Neural cell (in vitro differentiated cells): Measurements from ENCODE around the gene ACTN1. TPM values are rescaled to one million over a fixed set of nuclear protein-coding genes. Genes with fewer than 3 reads are reported as not detected.

Experiments used
- H2AFZ ChIP-seq: fragments of 200-600, 300-800 bp; sonication (generic), shearing (Covaris generic); 2 replicates; pipeline ENCODE4 v1.6.0; 2014; ENCODE audit warnings: low read depth, mild to moderate bottlenecking, antibody characterized with exemption, low read length, moderate library complexity
- H3F3A ChIP-seq: fragments of 200-600 bp; shearing (Covaris generic); 2 replicates; pipeline ENCODE4 v1.6.1; 2016; ENCODE audit warnings: mild to moderate bottlenecking, moderate library complexity, mixed read lengths, antibody characterized with exemption, low read length; ENCODE audit not compliant: insufficient read depth, poor library complexity, severe bottlenecking
- H3K27ac ChIP-seq: fragments of 200-600, 300-800 bp; sonication (generic), shearing (Covaris generic); 2 replicates; pipeline ENCODE4 v1.5.1; 2014; ENCODE audit warnings: mild to moderate bottlenecking, low read length, moderate library complexity
- H3K27me3 ChIP-seq: fragments of 300-800, 200-600 bp; sonication (generic), shearing (Covaris generic); 2 replicates; pipeline ENCODE4 v1.6.0; 2014; ENCODE audit warnings: mild to moderate bottlenecking, low read depth, low read length, moderate library complexity; ENCODE audit not compliant: insufficient read depth
- H3K36me3 ChIP-seq: fragments of 300-800, 200-600 bp; sonication (generic), shearing (Covaris generic); 2 replicates; pipeline ENCODE4 v1.5.1; 2014; ENCODE audit warnings: mild to moderate bottlenecking, antibody characterized with exemption, low read length, moderate library complexity; ENCODE audit not compliant: insufficient read depth
- H3K4me2 ChIP-seq: fragments of 300-800, 200-600 bp; sonication (generic), shearing (Covaris generic); 2 replicates; pipeline ENCODE4 v1.6.0; 2014; ENCODE audit warnings: mild to moderate bottlenecking, low read length
- H3K4me3 ChIP-seq: fragments of 300-800, 200-600 bp; sonication (generic), shearing (Covaris generic); 2 replicates; pipeline ENCODE4 v1.5.1; 2014; ENCODE audit warnings: mild to moderate bottlenecking, low read length, moderate library complexity
- H3K79me2 ChIP-seq: fragments of 200-600 bp; shearing (Covaris generic); replicated peaks from 2 replicates; pipeline ENCODE4 v1.6.0; 2014; ENCODE audit warnings: mild to moderate bottlenecking, low read length, moderate library complexity; ENCODE audit not compliant: insufficient read depth
- H3K9ac ChIP-seq: fragments of 300-800, 200-600 bp; sonication (generic), shearing (Covaris generic); 2 replicates; pipeline ENCODE4 v1.6.1; 2016; ENCODE audit warnings: mild to moderate bottlenecking, low read length, mixed read lengths
- H3K9me2 ChIP-seq: fragments of 200-600 bp; shearing (Covaris generic); 2 replicates; pipeline ENCODE4 v1.6.1; 2016; ENCODE audit warnings: mild to moderate bottlenecking, low read length, mixed read lengths; ENCODE audit not compliant: insufficient read depth
- H3K9me3 ChIP-seq: fragments of 200-600, 300-800 bp; sonication (generic), shearing (Covaris generic); 2 replicates; pipeline ENCODE4 v1.6.1; 2016; ENCODE audit warnings: mild to moderate bottlenecking, mixed run types, low read length, moderate library complexity, mixed read lengths
- H4K20me1 ChIP-seq: fragments of 200-600 bp; shearing (Covaris generic); 2 replicates; pipeline ENCODE4 v1.6.1; 2016; ENCODE audit warnings: mild to moderate bottlenecking, mixed run types; ENCODE audit not compliant: insufficient read depth
- EP300 ChIP-seq: fragments of 450-650 bp; conservative IDR thresholded peaks from 2 replicates; pipeline ENCODE4 v1.6.1; 2014; ENCODE audit warnings: antibody characterized with exemption, mild to moderate bottlenecking, moderate library complexity; ENCODE audit not compliant: poor library complexity, severe bottlenecking
- EZH2 ChIP-seq: fragments of 200-600, 300-800 bp; shearing (Covaris generic), sonication (generic); IDR thresholded peaks from 2 replicates; pipeline ENCODE4 v1.6.1; 2014; ENCODE audit warnings: antibody characterized with exemption, low read length, borderline replicate concordance, mild to moderate bottlenecking; ENCODE audit not compliant: insufficient read depth, poor library complexity, severe bottlenecking
- MXI1 ChIP-seq: fragments of 450-650 bp; conservative IDR thresholded peaks from 2 replicates; pipeline ENCODE4 v1.6.1; 2014; ENCODE audit warnings: antibody characterized with exemption, mild to moderate bottlenecking; ENCODE audit not compliant: poor library complexity, severe bottlenecking
- POLR2AphosphoS5 ChIP-seq: IDR thresholded peaks from 2 replicates; pipeline ENCODE4 v1.6.1; 2012
- RAD21 ChIP-seq: fragments of 450-650 bp; conservative IDR thresholded peaks from 2 replicates; pipeline ENCODE4 v1.6.1; 2014; ENCODE audit warnings: antibody characterized with exemption, mild to moderate bottlenecking, moderate library complexity
- SMC3 ChIP-seq: fragments of 450-650 bp; conservative IDR thresholded peaks from 2 replicates; pipeline ENCODE4 v1.6.1; 2014; ENCODE audit warnings: antibody characterized with exemption, mild to moderate bottlenecking, moderate library complexity; ENCODE audit not compliant: poor library complexity
- TAF1 ChIP-seq: IDR thresholded peaks from 2 replicates; pipeline ENCODE4 v1.6.1; 2012; ENCODE audit warnings: low read depth
- polyA plus RNA-seq: library from polyadenylated mRNA; depleted of rRNA; stranded (reverse); fragments of >200 nt; gene quantifications from 2 replicates; pipeline ENCODE4 v1.2.3, GENCODE V29; 2014
- TF ChIP-seq, protein P1 (sequence below): fragments of 450-650 bp; IDR thresholded peaks from 2 replicates; pipeline ENCODE4 v1.5.1; 2014; ENCODE audit warnings: antibody characterized with exemption, mild to moderate bottlenecking, moderate library complexity; ENCODE audit not compliant: poor library complexity, severe bottlenecking
- TF ChIP-seq, protein P2 (sequence below): IDR thresholded peaks from 2 replicates; pipeline ENCODE4 v1.6.1; 2012; ENCODE audit warnings: borderline replicate concordance

The ACTN1 gene
- polyA plus RNA-seq, 1 donor from 2014 or later, result 10.8 TPM

DNA sequence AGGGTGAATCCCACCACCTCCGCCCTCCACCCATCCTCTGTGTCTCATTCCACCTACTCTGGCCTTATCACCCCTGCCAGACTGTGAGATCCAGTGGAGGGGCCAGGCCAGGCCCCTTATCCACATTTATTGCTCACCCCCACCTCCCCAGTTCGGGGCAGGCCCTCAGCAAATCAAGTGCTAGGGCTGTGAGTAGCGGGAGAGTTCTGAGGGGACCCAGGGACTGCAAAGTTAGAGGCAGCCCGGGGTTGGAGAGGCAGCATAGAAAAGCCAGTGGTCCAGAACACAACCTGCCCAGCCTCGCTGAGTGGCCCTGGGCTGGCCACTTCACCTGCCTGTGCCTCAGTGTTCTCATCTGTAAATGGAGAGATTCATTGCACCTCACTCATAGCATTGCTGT lies 27.2 kb upstream of the ACTN1 start:
- Histone ChIP-seq H3K9me3 (no peaks in the 10 kb centered on the region), H3K4me2 (no peak overlapping the region), H3K9ac (no peak overlapping the region), H3K36me3 (no peaks in the 10 kb centered on the region), H3K27me3 (no peaks in the 10 kb centered on the region), H3K27ac (no peak overlapping the region), H3K9me2 (no peaks in the 10 kb centered on the region), H4K20me1 (no peaks in the 10 kb centered on the region), H3K79me2 (no peaks in the 10 kb centered on the region), H3K4me3 (no peak overlapping the region), H3F3A (no peaks in the 10 kb centered on the region), H2AFZ (no peak overlapping the region)
- no peak for TF ChIP-seq EP300

DNA sequence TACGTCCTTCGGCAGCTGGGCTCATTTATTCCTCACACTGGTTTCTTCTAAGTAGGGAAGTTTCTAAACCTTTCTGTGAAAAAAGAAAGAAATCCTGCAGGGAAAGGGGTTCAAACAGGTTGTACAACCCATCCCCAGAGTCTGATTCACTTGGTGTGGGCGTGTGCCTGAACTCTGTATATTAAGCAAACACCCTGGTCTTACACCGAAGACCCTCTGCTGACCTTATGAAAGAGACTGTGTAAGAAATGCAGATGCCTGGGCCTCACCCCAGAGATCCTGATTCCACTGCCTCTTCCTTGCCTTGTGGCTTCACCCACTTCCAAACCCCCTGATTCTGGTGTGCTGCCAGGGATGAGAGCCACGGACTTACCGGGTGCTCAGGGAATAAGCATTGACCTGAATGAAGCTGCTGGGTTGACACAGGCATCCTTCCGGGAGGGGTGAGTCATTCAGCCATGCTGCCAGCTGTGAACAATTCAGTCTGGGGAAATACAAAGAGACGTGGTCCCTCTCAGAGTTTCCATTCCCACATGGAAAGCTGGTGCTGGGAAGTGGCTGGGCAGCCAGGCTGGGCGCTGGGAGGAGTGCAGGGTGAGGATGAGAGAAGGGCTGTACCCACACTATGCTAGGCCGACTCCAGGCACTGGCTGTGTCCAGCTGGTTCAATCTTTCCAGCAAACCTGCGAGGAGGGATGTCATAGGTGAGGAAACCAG lies 26.5 kb upstream of the ACTN1 start:
- TF ChIP-seq EZH2 (no peak), TAF1 (no peak), POLR2AphosphoS5 (no peak), RAD21 (no peak), EP300 (no peak), SMC3 (no peak), MXI1 (no peak)
- TF ChIP-seq, protein P1, sequence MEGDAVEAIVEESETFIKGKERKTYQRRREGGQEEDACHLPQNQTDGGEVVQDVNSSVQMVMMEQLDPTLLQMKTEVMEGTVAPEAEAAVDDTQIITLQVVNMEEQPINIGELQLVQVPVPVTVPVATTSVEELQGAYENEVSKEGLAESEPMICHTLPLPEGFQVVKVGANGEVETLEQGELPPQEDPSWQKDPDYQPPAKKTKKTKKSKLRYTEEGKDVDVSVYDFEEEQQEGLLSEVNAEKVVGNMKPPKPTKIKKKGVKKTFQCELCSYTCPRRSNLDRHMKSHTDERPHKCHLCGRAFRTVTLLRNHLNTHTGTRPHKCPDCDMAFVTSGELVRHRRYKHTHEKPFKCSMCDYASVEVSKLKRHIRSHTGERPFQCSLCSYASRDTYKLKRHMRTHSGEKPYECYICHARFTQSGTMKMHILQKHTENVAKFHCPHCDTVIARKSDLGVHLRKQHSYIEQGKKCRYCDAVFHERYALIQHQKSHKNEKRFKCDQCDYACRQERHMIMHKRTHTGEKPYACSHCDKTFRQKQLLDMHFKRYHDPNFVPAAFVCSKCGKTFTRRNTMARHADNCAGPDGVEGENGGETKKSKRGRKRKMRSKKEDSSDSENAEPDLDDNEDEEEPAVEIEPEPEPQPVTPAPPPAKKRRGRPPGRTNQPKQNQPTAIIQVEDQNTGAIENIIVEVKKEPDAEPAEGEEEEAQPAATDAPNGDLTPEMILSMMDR, result no peak
- TF ChIP-seq, protein P2, sequence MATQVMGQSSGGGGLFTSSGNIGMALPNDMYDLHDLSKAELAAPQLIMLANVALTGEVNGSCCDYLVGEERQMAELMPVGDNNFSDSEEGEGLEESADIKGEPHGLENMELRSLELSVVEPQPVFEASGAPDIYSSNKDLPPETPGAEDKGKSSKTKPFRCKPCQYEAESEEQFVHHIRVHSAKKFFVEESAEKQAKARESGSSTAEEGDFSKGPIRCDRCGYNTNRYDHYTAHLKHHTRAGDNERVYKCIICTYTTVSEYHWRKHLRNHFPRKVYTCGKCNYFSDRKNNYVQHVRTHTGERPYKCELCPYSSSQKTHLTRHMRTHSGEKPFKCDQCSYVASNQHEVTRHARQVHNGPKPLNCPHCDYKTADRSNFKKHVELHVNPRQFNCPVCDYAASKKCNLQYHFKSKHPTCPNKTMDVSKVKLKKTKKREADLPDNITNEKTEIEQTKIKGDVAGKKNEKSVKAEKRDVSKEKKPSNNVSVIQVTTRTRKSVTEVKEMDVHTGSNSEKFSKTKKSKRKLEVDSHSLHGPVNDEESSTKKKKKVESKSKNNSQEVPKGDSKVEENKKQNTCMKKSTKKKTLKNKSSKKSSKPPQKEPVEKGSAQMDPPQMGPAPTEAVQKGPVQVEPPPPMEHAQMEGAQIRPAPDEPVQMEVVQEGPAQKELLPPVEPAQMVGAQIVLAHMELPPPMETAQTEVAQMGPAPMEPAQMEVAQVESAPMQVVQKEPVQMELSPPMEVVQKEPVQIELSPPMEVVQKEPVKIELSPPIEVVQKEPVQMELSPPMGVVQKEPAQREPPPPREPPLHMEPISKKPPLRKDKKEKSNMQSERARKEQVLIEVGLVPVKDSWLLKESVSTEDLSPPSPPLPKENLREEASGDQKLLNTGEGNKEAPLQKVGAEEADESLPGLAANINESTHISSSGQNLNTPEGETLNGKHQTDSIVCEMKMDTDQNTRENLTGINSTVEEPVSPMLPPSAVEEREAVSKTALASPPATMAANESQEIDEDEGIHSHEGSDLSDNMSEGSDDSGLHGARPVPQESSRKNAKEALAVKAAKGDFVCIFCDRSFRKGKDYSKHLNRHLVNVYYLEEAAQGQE, result no peak
- no peak overlapping the region for H3K4me3 ChIP-seq
- no peaks in the 10 kb centered on the region for H3K9me2 ChIP-seq
- no peaks in the 10 kb centered on the region for H3F3A ChIP-seq
- no peaks in the 10 kb centered on the region for H3K27me3 ChIP-seq
- H3K79me2 ChIP-seq, result no peaks in the 10 kb centered on the region
- H3K4me2 ChIP-seq, result no peak overlapping the region
- H2AFZ ChIP-seq, result no peak overlapping the region
- H3K27ac ChIP-seq, result no peak overlapping the region
- H4K20me1 ChIP-seq, result no peaks in the 10 kb centered on the region
- no peak overlapping the region for H3K9ac ChIP-seq
- no peaks in the 10 kb centered on the region for H3K36me3 ChIP-seq
- H3K9me3 ChIP-seq, result no peaks in the 10 kb centered on the region
